ENCODE measurements around the gene TNFSF8.

The TNFSF8 gene

GRCh38 chr9:114929201-114929600 is 1.2 kb downstream of the TNFSF8 start:
- H3K4me3 ChIP-seq (ENCODE audit: control insufficient read depth, low read depth, low read length), result no peak overlapping the region
- no peak for DNase-seq (ENCODE audit: low read depth)
- no peak for TF ChIP-seq CTCF (conservative IDR thresholded peaks at IDR 0.05; ENCODE audit: control insufficient read depth, insufficient read depth, low read depth, low read length)

- DNase-seq (ENCODE audit: low read depth), result no peak
- H3K4me3 ChIP-seq (ENCODE audit: control insufficient read depth, low read depth, low read length), result no peak overlapping the region
- no peak for TF ChIP-seq CTCF (conservative IDR thresholded peaks at IDR 0.05; ENCODE audit: control insufficient read depth, insufficient read depth, low read depth, low read length)
Observed at GRCh38 chr9:114928671-114929070, 1.7 kb downstream of the TNFSF8 start.

- DNase-seq (ENCODE audit: low read depth), result no peak
- TF ChIP-seq CTCF (conservative IDR thresholded peaks at IDR 0.05; ENCODE audit: control insufficient read depth, insufficient read depth, low read depth, low read length), result no peak
- H3K4me3 ChIP-seq (ENCODE audit: control insufficient read depth, low read depth, low read length), result no peak overlapping the region
Observed at GRCh38 chr9:114928136-114928535, 2.3 kb downstream of the TNFSF8 start.

GRCh38 chr9:114925672-114926071 is 4.7 kb downstream of the TNFSF8 start:
- no peak overlapping the region for H3K4me3 ChIP-seq (ENCODE audit: control insufficient read depth, low read depth, low read length)
- no peak for TF ChIP-seq CTCF (conservative IDR thresholded peaks at IDR 0.05; ENCODE audit: control insufficient read depth, insufficient read depth, low read depth, low read length)
- no peak for DNase-seq (ENCODE audit: low read depth)

GRCh38 chr9:114925039-114925438 is 5.4 kb downstream of the TNFSF8 start:
- H3K4me3 ChIP-seq (ENCODE audit: control insufficient read depth, low read depth, low read length), result no peak overlapping the region
- no peak for TF ChIP-seq CTCF (conservative IDR thresholded peaks at IDR 0.05; ENCODE audit: control insufficient read depth, insufficient read depth, low read depth, low read length)
- DNase-seq (ENCODE audit: low read depth), result no peak

GRCh38 chr9:114924327-114924726 is 6.1 kb downstream of the TNFSF8 start:
- no peak overlapping the region for H3K4me3 ChIP-seq (ENCODE audit: control insufficient read depth, low read depth, low read length)
- DNase-seq (ENCODE audit: low read depth), result no peak
- TF ChIP-seq CTCF (conservative IDR thresholded peaks at IDR 0.05; ENCODE audit: control insufficient read depth, insufficient read depth, low read depth, low read length), result no peak

- no peak for TF ChIP-seq CTCF (conservative IDR thresholded peaks at IDR 0.05; ENCODE audit: control insufficient read depth, insufficient read depth, low read depth, low read length)
- H3K4me3 ChIP-seq (ENCODE audit: control insufficient read depth, low read depth, low read length), result no peak overlapping the region
- DNase-seq (ENCODE audit: low read depth), result no peak
Observed at GRCh38 chr9:114923918-114924317, 6.5 kb downstream of the TNFSF8 start.

Measured in fibroblast of mammary gland (primary cell).